BJ (cell line): ENCODE results near the gene FOXRED2. TPM values are rescaled to one million over a fixed set of nuclear protein-coding genes. Genes with fewer than 3 reads are reported as not detected.

ENCODE experiments used
- CTCF ChIA-PET: fragments of 350-600 bp; formaldehyde crosslinking; extraction: SDS; loops from one replicate; lab custom pipeline; 2021; ENCODE audit warnings: antibody characterized with exemption, inconsistent platforms; lab: Yijun Ruan, JAX
- POLR2A ChIA-PET: fragments of 300-600 bp; sonication (Branson Sonifier 250); formaldehyde crosslinking; extraction: SDS; loops from one replicate; lab custom pipeline; 2021; ENCODE audit warnings: antibody characterized with exemption; lab: Charles Lee
- DNase-seq: peaks from one replicate; pipeline ENCODE4 v3.0.0-alpha.2; 2011; ENCODE audit warnings: low read depth
- H3K27me3 ChIP-seq: 2 replicates; pipeline ENCODE4 v1.6.0; 2011; ENCODE audit warnings: low read length; ENCODE audit not compliant: control insufficient read depth, insufficient read depth
- H3K36me3 ChIP-seq: 2 replicates; pipeline ENCODE4 v1.5.1; 2011; ENCODE audit warnings: low read length; ENCODE audit not compliant: control insufficient read depth, insufficient read depth
- H3K4me3 ChIP-seq: 2 replicates; pipeline ENCODE4 v1.5.1; 2011; ENCODE audit warnings: low read depth, mild to moderate bottlenecking, control low read depth, low read length
- polyA plus RNA-seq: library from polyadenylated mRNA; depleted of rRNA; stranded (reverse); fragments of >200 nt; gene quantifications from 2 replicates; pipeline ENCODE4 v1.2.3, GENCODE V29; 2011
- TF ChIP-seq, protein P1 (sequence below): IDR thresholded peaks from 2 replicates; pipeline ENCODE4 v1.5.1; 2011; ENCODE audit warnings: low read depth, mild to moderate bottlenecking, control low read depth, inconsistent platforms, low read length, moderate library complexity; ENCODE audit not compliant: insufficient read depth

Gene FOXRED2
- polyA plus RNA-seq, 1 experiment = 3.2 TPM

DNA sequence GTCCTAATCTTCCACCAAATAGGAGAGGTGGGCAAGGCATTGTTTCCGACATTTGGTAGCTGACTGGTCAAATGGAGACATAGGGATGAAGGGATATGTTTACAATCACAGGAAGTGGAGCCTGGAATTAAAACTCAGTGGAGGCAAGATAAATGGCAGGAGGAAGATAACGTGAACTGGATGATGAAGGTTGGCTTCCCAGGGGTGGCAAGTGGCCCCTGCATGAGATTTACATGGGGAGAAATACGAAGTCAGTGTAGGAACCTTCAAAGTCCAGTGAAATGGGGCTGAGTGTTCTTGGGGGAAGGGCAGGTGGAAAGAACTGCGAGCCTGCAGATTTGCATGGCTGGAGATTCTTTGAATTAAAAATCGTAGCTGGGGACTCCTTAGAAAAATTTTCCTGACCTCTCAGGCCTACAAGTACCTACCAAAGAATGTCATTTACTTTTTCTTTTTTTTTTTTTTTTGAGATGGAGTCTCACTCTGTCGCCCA is 724 bp upstream of the FOXRED2 start:
- DNase-seq = no peak
- POLR2A ChIA-PET = no interaction called here
- TF ChIP-seq, protein P1, sequence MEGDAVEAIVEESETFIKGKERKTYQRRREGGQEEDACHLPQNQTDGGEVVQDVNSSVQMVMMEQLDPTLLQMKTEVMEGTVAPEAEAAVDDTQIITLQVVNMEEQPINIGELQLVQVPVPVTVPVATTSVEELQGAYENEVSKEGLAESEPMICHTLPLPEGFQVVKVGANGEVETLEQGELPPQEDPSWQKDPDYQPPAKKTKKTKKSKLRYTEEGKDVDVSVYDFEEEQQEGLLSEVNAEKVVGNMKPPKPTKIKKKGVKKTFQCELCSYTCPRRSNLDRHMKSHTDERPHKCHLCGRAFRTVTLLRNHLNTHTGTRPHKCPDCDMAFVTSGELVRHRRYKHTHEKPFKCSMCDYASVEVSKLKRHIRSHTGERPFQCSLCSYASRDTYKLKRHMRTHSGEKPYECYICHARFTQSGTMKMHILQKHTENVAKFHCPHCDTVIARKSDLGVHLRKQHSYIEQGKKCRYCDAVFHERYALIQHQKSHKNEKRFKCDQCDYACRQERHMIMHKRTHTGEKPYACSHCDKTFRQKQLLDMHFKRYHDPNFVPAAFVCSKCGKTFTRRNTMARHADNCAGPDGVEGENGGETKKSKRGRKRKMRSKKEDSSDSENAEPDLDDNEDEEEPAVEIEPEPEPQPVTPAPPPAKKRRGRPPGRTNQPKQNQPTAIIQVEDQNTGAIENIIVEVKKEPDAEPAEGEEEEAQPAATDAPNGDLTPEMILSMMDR = no peak
- CTCF ChIA-PET = interaction anchor here (1.0 kb wide), 1 partner anchor 21 kb away, joined by 4 read pairs; no protein-coding TSS in a partner anchor
- peaks cover 8% of the 10 kb centered on the region for H3K36me3 ChIP-seq
- H3K27me3 ChIP-seq = no peaks in the 10 kb centered on the region
- H3K4me3 ChIP-seq = no peak overlapping the region

DNA sequence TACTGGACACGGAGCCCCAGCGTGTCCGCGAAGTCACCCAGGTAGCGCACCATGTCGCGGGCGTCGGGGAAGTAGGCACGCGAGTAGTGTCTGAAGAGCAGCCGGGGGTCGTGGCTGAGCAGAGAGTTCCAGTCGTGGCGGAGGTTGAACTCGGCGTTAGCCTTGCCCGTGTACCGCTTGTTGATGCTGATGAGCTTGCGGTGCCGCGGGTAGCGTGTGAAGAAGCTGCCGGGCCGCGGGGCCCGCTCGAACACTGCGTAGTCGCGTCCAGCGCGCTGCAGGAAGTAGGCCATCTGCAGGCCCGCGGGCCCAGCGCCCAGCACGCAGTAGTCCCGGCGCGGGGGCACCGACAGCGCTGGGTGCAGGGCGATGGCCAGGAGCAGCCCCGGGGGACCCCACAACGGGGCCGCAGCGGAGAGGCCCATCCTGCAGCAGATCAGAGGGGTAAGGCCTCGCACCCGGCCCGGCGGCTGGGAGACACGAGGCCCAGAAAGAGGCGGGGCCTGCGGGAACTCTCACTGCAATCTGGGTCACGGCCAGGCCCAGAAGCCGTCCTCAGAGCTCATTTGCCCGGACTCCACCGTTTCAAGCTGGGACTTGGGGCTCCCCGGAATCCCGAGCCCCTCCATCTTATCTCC is 723 bp downstream of the FOXRED2 start:
- Histone ChIP-seq H3K27me3 (no peaks in the 10 kb centered on the region), H3K36me3 (no peaks in the 10 kb centered on the region), H3K4me3 (peak overlapping the region; percentile 53)
- CTCF ChIA-PET = interaction anchor here (0.7 kb wide), 1 partner anchor 268 kb away, joined by 3 read pairs; no protein-coding TSS in a partner anchor
- TF ChIP-seq, protein P1 = no peak
- DNase-seq = no peak
- POLR2A ChIA-PET = no interaction called here

DNA sequence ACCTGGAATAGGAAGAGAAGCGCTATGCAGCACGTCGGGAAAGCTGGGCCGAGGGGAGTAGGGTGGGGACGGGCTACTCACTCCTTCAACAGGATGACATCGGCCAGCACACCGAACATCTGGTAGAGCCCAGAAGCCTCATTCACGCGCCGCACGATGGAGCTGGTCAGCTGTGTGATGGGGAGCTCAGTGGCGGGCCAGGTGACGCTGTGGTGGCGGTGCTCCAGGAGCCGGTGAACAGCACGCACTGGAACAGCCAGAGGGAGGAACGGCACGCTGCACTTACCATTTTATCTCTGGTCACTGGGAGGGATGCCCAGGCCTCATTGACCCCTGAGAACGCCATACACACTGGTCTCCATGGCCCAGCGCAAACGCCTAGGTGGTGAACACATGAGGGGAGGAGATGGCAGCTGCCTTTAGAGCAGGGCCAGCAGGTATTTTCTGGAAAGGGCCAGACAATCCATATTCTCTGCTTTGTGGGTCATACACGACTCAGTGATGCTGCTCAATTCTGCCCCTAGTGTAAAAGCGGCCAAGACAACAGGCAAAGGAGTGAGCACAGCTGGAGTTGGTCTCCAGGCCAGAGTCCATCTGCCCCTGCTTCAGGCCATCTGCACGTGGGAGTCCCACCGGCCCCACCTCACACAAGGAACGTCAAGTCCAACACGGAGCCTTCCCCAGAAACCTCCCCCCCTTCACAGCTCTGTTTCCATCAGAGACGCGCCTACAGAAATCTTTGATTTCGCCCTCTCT is 8.8 kb downstream of the FOXRED2 start:
- Histone ChIP-seq H3K36me3 (no peaks in the 10 kb centered on the region; the same call in none of the 2 replicates), H3K4me3 (no peak overlapping the region), H3K27me3 (no peaks in the 10 kb centered on the region)
- ChIA-PET POLR2A (no interaction called here), CTCF (interaction anchor here (0.9 to 1.4 kb wide), 2 partner anchors 10 to 13 kb away, joined by 5 to 7 read pairs; no protein-coding TSS in a partner anchor)
- TF ChIP-seq, protein P1 = no peak
- no peak for DNase-seq

- POLR2A ChIA-PET = no interaction called here
- DNase-seq = no peak
- CTCF ChIA-PET = interaction anchor here (0.6 to 1.4 kb wide), 2 partner anchors 193 to 363 kb away, joined by 4 read pairs; no protein-coding TSS in a partner anchor
- Histone ChIP-seq H3K27me3 (no peaks in the 10 kb centered on the region), H3K4me3 (no peak overlapping the region), H3K36me3 (no peaks in the 10 kb centered on the region; the same call in none of the 2 replicates)
- TF ChIP-seq, protein P1 = no peak
Observed at GRCh38 chr22:36493690-36494110, 13.1 kb downstream of the FOXRED2 start.

DNA sequence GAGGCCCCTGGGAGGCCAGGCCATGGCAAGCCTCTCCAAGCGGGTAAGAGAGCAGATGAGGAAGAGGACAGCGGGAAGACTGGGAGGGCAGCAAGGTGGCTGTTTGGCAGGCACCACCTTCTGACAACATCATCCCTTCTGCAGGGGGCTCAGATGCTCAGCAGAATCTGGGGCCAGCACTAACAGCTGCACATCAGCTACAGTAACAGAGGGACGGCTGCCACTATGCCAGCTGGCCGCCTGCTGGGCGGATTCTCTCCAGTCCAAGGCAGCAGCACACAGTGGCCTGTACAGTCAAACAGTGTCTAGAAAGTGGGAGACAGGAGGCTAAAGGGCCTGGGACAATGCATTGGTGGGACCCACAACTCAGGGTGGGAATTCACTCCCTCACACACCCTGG is 14.7 kb downstream of the FOXRED2 start:
- POLR2A ChIA-PET = no interaction called here
- CTCF ChIA-PET = interaction anchor here (1.3 kb wide), 1 partner anchor 11 kb away, joined by 3 read pairs; no protein-coding TSS in a partner anchor

More for the DNA sequence above, 14.7 kb downstream of the FOXRED2 start:
- no peaks in the 10 kb centered on the region; the same call in 1 of the 2 replicates for H3K36me3 ChIP-seq
- no peak for DNase-seq
- TF ChIP-seq, protein P1 = no peak
- H3K27me3 ChIP-seq = no peaks in the 10 kb centered on the region
- H3K4me3 ChIP-seq = no peak overlapping the region
